ENCODE measurements around the gene PLA2G7.

GRCh38 chr6:46741482-46741881, 6.3 kb upstream of the PLA2G7 start:
- TF ChIP-seq ZFP37 (tag by site-specific recombination; IDR thresholded peaks at IDR 0.05): no peak
- TF ChIP-seq ZNF501 (tag by site-specific recombination; IDR thresholded peaks at IDR 0.05): no peak
- TF ChIP-seq ZBTB20 (tag by site-specific recombination; IDR thresholded peaks at IDR 0.05): no peak
- no peak for TF ChIP-seq SALL2 (tag by site-specific recombination; IDR thresholded peaks at IDR 0.05; ENCODE audit: borderline replicate concordance)
- TF ChIP-seq, protein P1, sequence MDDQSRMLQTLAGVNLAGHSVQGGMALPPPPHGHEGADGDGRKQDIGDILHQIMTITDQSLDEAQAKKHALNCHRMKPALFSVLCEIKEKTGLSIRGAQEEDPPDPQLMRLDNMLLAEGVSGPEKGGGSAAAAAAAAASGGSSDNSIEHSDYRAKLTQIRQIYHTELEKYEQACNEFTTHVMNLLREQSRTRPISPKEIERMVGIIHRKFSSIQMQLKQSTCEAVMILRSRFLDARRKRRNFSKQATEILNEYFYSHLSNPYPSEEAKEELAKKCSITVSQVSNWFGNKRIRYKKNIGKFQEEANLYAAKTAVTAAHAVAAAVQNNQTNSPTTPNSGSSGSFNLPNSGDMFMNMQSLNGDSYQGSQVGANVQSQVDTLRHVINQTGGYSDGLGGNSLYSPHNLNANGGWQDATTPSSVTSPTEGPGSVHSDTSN (CRISPR knock-in tag; IDR thresholded peaks at IDR 0.05): no peak
- TF ChIP-seq CTCF (tag by site-specific recombination; IDR thresholded peaks at IDR 0.05): no peak
- no peak for TF ChIP-seq ZNF292 (tag by site-specific recombination; IDR thresholded peaks at IDR 0.05; ENCODE audit: borderline replicate concordance, low read depth)
- TF ChIP-seq, protein P2, sequence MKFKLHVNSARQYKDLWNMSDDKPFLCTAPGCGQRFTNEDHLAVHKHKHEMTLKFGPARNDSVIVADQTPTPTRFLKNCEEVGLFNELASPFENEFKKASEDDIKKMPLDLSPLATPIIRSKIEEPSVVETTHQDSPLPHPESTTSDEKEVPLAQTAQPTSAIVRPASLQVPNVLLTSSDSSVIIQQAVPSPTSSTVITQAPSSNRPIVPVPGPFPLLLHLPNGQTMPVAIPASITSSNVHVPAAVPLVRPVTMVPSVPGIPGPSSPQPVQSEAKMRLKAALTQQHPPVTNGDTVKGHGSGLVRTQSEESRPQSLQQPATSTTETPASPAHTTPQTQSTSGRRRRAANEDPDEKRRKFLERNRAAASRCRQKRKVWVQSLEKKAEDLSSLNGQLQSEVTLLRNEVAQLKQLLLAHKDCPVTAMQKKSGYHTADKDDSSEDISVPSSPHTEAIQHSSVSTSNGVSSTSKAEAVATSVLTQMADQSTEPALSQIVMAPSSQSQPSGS (tag by site-specific recombination; IDR thresholded peaks at IDR 0.05; ENCODE audit: low read depth): no peak
- no peak for TF ChIP-seq ZNF610 (tag by site-specific recombination; IDR thresholded peaks at IDR 0.05; ENCODE audit: borderline replicate concordance)
- no peak for TF ChIP-seq TRIM28 (IDR thresholded peaks at IDR 0.05; ENCODE audit: borderline replicate concordance, low read length)
- TF ChIP-seq ZNF747 (tag by site-specific recombination; IDR thresholded peaks at IDR 0.05): no peak
